ENCODE data around the gene HSPBAP1.

GRCh38 chr3:122692674-122693073 lies 101.0 kb downstream of the HSPBAP1 start:
- TF ChIP-seq, protein P1, sequence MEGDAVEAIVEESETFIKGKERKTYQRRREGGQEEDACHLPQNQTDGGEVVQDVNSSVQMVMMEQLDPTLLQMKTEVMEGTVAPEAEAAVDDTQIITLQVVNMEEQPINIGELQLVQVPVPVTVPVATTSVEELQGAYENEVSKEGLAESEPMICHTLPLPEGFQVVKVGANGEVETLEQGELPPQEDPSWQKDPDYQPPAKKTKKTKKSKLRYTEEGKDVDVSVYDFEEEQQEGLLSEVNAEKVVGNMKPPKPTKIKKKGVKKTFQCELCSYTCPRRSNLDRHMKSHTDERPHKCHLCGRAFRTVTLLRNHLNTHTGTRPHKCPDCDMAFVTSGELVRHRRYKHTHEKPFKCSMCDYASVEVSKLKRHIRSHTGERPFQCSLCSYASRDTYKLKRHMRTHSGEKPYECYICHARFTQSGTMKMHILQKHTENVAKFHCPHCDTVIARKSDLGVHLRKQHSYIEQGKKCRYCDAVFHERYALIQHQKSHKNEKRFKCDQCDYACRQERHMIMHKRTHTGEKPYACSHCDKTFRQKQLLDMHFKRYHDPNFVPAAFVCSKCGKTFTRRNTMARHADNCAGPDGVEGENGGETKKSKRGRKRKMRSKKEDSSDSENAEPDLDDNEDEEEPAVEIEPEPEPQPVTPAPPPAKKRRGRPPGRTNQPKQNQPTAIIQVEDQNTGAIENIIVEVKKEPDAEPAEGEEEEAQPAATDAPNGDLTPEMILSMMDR (IDR thresholded peaks at IDR 0.05), result no peak
- no peak for TF ChIP-seq POLR2A (IDR thresholded peaks at IDR 0.05)

Data from ovary (tissue), 3 donors.